ENCODE results near the gene CEP128. TPM values are rescaled to one million over a fixed set of nuclear protein-coding genes. Genes with fewer than 3 reads are reported as not detected.
A peak's percentile ranks its signal among the peaks of the same experiment; 100 is the strongest.

CEP128 gene
- total RNA-seq, 1 donor from 2014 or later, result 17.6 TPM

- no peak for DNase-seq
These were observed 466.5 kb downstream of the CEP128 start for GRCh38 chr14:80475074-80475473.

GRCh38 chr14:80468331-80469122 lies 473.0 kb downstream of the CEP128 start:
- DNase-seq, result no peak

- DNase-seq, result peak; percentile 54
These were observed 475.9 kb downstream of the CEP128 start for GRCh38 chr14:80465546-80466220.

- no peak for DNase-seq
These were observed 476.9 kb downstream of the CEP128 start for GRCh38 chr14:80464531-80465149.

GRCh38 chr14:80456209-80456608 lies 485.3 kb downstream of the CEP128 start:
- peak; percentile 52 for DNase-seq

GRCh38 chr14:80455031-80455430 lies 486.5 kb downstream of the CEP128 start:
- no peak for DNase-seq

GRCh38 chr14:80448267-80448666 lies 493.3 kb downstream of the CEP128 start:
- DNase-seq, result no peak

- no peak for DNase-seq
These were observed 494.1 kb downstream of the CEP128 start for GRCh38 chr14:80447392-80447791.

Small RNAs within 50 kb of the gene (small RNA-seq; reads per million reads assigned to genes)
- gene AC022404.1 (ENCODE audit: low replicate concordance), result not detected

Other genes starting within 250 kb of the CEP128 start
- gene TSHR, start 13.9 kb upstream of the CEP128 start, total RNA-seq, result 1.7 TPM

All from tongue (tissue), 3 donors.